HG02642 (cell line): Measurements from ENCODE around the gene TOMM40L.
"Not testable (repeated sequence)": the region's sequence is repeated elsewhere in the genome, so short reads cannot be mapped to it uniquely, and the experiment has no call there.

ENCODE experiments used
- ATAC-seq: cut with Tn5 transposase; IDR thresholded peaks from one replicate; pipeline ENCODE4 v1.9.1; 2021; ENCODE audit warnings: mild to moderate bottlenecking; ENCODE audit not compliant: unreplicated experiment, poor library complexity

The TOMM40L gene

GRCh38 chr1:161244888-161245287 lies 19.0 kb downstream of the TOMM40L start:
- no peak for ATAC-seq

GRCh38 chr1:161250100-161250499 lies 24.2 kb downstream of the TOMM40L start:
- not testable (repeated sequence) for ATAC-seq

- no peak for ATAC-seq
These were observed 25.0 kb downstream of the TOMM40L start for GRCh38 chr1:161250829-161251228.

- no peak for ATAC-seq
These were observed 25.7 kb downstream of the TOMM40L start for GRCh38 chr1:161251579-161251978.

- not testable (repeated sequence) for ATAC-seq
These were observed 29.4 kb downstream of the TOMM40L start for GRCh38 chr1:161255302-161255701.

GRCh38 chr1:161255955-161256520 lies 30.2 kb downstream of the TOMM40L start:
- not testable (repeated sequence) for ATAC-seq

- ATAC-seq = not testable (repeated sequence)
These were observed 31.2 kb downstream of the TOMM40L start for GRCh38 chr1:161257109-161257508.

GRCh38 chr1:161258439-161259344 lies 32.8 kb downstream of the TOMM40L start, which contains the start of gene PCP4L1:
Gene PCP4L1 (plus strand): TSS chr1:161258745. CDS start chr1:161258975, 230 bp downstream.
- peak; percentile 76 for ATAC-seq

GRCh38 chr1:161259345-161259702 lies 33.5 kb downstream of the TOMM40L start:
- no peak for ATAC-seq

GRCh38 chr1:161259765-161260164 lies 33.9 kb downstream of the TOMM40L start:
- ATAC-seq = no peak

GRCh38 chr1:161260376-161261260 lies 34.8 kb downstream of the TOMM40L start:
- ATAC-seq = no peak

- ATAC-seq = no peak
These were observed 35.7 kb downstream of the TOMM40L start for GRCh38 chr1:161261261-161262235.

- ATAC-seq = no peak
These were observed 39.4 kb downstream of the TOMM40L start for GRCh38 chr1:161265305-161265704.

- ATAC-seq = no peak
These were observed 40.3 kb downstream of the TOMM40L start for GRCh38 chr1:161266202-161266601.

GRCh38 chr1:161266836-161267235 lies 41.0 kb downstream of the TOMM40L start:
- no peak for ATAC-seq

GRCh38 chr1:161267321-161267720 lies 41.5 kb downstream of the TOMM40L start:
- ATAC-seq = no peak

GRCh38 chr1:161273402-161273801 lies 47.5 kb downstream of the TOMM40L start:
- no peak for ATAC-seq

GRCh38 chr1:161274874-161275273 lies 49.0 kb downstream of the TOMM40L start:
- ATAC-seq = no peak
